ENCODE results near the gene SLC34A3.

GRCh38 chr9:137187386-137187785 is 43.3 kb upstream of the SLC34A3 start:
- TF ChIP-seq CTCF (IDR thresholded peaks at IDR 0.05) (no peak), EZH2 (IDR thresholded peaks at IDR 0.05) (no peak), EZH2phosphoT487 (IDR thresholded peaks at IDR 0.05) (no peak)

Data from neural progenitor cell (in vitro differentiated cells).